ENCODE measurements around the gene DYSF.

Gene DYSF

DNA sequence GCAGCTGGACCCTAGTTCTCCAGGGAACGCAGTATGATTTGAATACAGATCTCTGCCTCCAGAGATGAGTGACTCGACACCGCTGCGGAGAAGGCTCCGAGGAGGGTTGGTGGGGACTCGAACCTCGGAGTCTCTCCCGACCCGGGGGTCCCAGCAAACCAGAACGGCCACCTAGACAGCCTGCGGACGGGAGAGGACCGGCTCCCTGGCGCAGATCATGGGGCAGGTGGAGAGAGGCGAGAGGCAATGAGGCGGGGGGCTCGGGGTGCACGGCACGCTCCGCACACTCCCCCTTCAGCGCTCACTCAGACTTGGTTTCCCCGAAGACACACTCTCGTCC lies 12.6 kb downstream of the DYSF start:
- peak overlapping the region; percentile 54 for H3K4me3 ChIP-seq (ENCODE audit: control insufficient read depth, low read depth, low read length)
- TF ChIP-seq, protein P1, sequence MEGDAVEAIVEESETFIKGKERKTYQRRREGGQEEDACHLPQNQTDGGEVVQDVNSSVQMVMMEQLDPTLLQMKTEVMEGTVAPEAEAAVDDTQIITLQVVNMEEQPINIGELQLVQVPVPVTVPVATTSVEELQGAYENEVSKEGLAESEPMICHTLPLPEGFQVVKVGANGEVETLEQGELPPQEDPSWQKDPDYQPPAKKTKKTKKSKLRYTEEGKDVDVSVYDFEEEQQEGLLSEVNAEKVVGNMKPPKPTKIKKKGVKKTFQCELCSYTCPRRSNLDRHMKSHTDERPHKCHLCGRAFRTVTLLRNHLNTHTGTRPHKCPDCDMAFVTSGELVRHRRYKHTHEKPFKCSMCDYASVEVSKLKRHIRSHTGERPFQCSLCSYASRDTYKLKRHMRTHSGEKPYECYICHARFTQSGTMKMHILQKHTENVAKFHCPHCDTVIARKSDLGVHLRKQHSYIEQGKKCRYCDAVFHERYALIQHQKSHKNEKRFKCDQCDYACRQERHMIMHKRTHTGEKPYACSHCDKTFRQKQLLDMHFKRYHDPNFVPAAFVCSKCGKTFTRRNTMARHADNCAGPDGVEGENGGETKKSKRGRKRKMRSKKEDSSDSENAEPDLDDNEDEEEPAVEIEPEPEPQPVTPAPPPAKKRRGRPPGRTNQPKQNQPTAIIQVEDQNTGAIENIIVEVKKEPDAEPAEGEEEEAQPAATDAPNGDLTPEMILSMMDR (IDR thresholded peaks at IDR 0.05; ENCODE audit: control insufficient read depth, insufficient read depth, low read depth, low read length, missing control alignments) = no peak
- DNase-seq (ENCODE audit: low read depth) = no peak

DNA sequence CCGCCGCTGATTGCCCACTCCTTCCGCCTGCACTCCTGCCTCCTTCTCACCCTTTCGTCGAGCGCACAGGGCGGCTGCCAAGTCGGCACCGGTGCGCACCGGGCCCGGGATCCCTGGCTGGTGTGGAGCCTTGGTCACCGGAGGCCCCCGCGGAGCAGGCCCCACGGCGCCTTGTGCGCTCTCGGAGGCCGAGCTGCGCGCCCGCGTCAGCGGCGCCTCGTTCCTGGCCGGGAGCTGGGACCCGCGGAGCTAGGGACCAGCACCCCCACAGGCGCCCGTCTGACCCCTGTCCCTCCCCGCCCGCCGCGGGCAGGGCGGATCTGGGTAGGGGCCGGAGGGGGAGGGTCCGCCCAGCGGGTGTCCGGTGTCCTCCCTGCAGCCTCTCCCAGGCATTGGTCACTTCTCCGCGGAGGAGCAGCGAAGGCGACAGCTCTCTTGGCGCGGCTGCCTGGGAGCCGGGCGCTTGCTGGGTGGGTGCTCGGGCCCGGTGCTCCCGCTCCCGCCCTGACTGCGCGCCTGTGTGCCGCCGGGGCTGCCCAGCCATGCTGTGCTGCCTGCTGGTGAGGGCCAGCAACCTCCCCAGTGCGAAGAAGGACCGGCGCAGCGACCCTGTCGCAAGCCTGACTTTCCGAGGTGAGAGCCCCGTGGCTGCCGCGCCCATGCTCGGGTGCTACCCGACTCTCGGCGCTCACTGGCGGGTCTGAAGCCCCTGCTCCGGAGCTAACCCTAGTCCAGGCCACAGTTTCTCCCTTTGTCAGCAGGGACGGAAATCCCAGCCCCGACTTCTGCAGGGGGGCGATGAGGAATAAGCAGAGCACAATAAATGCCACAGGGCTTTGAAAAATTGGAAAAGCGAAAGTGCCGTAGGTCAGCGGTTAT lies 13.2 kb downstream of the DYSF start:
- no peak for DNase-seq (ENCODE audit: low read depth)
- peak overlapping the region; percentile 54 for H3K4me3 ChIP-seq (ENCODE audit: control insufficient read depth, low read depth, low read length)
- TF ChIP-seq, protein P1 (IDR thresholded peaks at IDR 0.05; ENCODE audit: control insufficient read depth, insufficient read depth, low read depth, low read length, missing control alignments) = no peak

DNA sequence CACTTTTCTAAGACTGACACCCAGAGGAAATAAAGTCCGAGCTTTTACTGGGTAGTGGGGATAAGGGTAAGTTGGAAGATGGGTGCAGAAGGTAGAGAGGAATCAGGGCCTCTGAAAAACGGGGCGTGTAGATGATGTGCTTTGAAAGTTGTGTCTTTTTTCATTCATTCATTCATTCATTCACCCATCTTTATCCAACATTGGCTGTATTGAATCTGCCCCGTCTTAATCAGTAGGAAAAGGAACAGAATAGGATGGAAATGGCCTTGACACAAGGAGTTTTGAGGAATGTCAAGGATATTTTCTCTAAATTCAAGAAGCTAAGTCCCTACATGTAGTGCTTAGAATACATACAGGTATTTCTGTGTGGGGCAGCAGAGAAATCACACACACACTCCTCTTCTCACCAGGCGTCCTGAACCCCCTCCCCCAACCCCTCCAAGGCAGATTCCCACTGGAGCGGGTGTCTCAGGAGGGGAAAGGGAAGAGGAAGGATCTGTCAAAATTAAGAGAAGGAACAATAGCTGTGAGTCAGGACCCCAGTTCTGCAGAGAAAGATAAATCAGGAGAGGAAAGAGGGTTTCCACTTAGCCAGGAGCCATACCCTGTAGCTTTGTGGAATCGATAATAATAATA lies 13.9 kb downstream of the DYSF start:
- TF ChIP-seq, protein P1 (IDR thresholded peaks at IDR 0.05; ENCODE audit: control insufficient read depth, insufficient read depth, low read depth, low read length, missing control alignments) = no peak
- no peak for DNase-seq (ENCODE audit: low read depth)
- peak overlapping the region; percentile 54 for H3K4me3 ChIP-seq (ENCODE audit: control insufficient read depth, low read depth, low read length)

DNA sequence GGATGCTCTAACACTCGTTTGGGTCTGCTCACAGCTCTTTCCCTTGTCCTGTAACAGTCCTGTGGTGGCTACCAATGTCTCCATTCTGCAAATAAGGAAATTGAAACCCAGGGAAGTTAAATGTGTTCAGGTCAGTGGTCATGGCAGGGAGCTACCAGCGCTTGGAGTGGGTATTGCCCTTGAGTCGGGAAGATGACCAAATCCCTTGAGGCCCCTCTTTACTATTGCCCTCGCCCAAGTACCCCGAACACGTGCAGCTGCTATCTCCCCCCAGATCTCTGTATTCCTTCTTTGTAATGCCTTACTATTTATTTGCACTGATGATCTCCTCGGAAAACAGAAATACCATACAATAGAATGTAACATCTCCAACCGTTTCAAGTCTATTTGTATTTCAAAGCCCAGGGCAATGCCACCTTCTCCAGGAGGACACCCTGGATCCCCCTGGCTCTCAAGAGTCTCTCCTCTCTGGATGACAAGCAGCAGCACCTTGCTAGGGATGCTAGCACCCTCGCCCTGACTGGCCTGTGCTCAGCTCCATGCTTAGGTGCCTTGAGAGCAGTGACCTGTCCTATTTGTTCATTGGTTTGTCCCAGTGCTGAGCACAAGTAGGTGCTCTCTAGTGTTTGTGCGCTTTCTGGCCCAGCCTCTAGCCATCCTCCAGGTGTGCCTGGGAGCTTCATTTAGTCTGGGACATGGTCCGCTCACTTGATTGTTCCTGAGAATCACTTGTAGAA lies 15.1 kb downstream of the DYSF start:
- H3K4me3 ChIP-seq (ENCODE audit: control insufficient read depth, low read depth, low read length) = no peak overlapping the region
- TF ChIP-seq, protein P1 (IDR thresholded peaks at IDR 0.05; ENCODE audit: control insufficient read depth, insufficient read depth, low read depth, low read length, missing control alignments) = no peak
- no peak for DNase-seq (ENCODE audit: low read depth)

DNA sequence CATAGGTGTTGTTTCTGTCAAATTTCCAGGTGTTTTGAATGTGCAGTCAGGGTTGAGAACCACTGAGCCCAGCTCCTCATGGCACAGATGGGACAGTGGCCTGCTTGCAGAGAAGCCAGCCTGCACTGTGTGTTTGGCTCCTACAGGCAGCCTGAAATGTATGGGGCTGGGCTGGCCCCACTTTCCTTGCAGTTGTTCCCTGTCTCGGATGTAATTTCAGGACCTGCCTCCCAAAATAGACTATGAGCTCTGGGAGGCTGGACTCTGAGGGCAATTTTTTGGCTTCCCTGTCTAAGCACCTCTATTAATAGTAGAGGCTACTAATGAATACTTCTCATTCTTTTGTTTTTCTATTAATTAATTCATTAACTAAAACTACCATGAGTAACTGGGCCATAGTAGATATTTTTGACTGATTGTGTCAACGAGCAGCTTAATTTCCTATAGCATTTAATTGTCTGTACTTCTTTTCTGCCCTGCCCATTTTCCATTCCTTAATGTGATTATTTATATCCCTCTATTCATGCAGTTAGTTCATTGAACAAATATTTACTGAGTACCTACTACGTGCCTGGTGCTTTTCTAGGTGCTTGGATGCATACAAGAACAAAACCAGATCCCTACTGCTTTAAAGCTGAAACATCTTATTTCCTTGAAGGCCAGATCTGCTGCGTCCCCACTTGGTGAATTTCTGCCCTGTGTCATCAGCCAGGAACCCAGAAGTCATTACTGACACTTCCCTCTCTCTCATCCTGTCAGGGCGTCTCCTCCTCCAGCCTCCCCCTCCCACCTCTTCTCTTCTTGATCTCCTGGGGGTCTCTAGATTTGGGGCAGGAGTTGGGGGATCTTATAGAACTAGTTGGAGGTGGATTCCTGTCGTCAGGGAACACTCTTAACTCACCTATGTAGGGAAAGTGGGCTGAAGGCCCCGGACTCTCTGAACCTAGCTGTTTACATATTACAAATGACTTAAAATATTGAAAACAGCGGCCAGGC lies 16.3 kb downstream of the DYSF start:
- DNase-seq (ENCODE audit: low read depth) = no peak
- TF ChIP-seq, protein P1 (IDR thresholded peaks at IDR 0.05; ENCODE audit: control insufficient read depth, insufficient read depth, low read depth, low read length, missing control alignments) = no peak
- H3K4me3 ChIP-seq (ENCODE audit: control insufficient read depth, low read depth, low read length) = no peak overlapping the region

DNA sequence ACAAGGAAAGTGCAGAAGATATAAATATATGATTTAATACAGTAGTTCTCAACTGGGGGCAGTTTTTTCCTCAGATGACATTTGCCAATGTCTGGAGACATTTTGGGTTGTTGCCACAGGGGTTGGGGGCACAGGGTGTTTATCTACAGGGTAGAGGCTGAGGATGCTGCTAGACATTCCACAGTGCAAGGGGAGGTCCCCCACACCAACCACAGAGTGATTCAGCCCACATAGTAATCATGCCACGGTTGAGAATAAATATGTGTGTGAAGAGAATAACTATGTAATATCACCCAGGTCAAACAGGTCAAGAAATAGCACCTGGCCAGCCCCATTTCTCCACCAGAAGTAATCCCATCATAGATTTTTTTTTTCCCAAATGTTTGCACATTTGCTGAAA lies 17.9 kb downstream of the DYSF start:
- no peak overlapping the region for H3K4me3 ChIP-seq (ENCODE audit: control insufficient read depth, low read depth, low read length)
- DNase-seq (ENCODE audit: low read depth) = no peak
- TF ChIP-seq, protein P1 (IDR thresholded peaks at IDR 0.05; ENCODE audit: control insufficient read depth, insufficient read depth, low read depth, low read length, missing control alignments) = no peak

Data from AG09309 (cell line).